ENCODE results near the gene MBD3.

DNA sequence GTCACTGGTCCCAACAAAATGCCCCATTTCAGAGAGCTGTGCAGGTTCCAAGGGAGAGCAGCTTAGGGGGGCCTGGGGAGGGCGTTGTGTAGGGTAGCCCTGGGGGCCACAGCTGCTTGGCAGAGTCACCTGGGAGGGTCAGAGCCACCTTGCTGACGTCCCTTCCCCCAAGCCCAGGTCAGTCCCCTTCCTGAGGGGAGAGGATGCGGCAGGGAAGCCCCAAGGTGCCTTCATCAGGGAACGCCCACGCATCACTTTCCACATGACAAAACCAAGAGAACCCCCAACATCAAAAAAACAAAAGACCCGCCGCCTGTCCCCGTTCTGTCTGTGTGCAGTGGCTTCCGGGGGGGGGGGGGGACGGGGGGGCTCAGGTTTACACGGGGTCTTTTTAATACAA lies 17.9 kb upstream of the MBD3 start:
- TF ChIP-seq, protein P1, sequence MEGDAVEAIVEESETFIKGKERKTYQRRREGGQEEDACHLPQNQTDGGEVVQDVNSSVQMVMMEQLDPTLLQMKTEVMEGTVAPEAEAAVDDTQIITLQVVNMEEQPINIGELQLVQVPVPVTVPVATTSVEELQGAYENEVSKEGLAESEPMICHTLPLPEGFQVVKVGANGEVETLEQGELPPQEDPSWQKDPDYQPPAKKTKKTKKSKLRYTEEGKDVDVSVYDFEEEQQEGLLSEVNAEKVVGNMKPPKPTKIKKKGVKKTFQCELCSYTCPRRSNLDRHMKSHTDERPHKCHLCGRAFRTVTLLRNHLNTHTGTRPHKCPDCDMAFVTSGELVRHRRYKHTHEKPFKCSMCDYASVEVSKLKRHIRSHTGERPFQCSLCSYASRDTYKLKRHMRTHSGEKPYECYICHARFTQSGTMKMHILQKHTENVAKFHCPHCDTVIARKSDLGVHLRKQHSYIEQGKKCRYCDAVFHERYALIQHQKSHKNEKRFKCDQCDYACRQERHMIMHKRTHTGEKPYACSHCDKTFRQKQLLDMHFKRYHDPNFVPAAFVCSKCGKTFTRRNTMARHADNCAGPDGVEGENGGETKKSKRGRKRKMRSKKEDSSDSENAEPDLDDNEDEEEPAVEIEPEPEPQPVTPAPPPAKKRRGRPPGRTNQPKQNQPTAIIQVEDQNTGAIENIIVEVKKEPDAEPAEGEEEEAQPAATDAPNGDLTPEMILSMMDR (conservative IDR thresholded peaks at IDR 0.05; ENCODE audit: low read depth, low read length) = no peak
- TF ChIP-seq RAD21 (IDR thresholded peaks at IDR 0.05; ENCODE audit: low read length) (no peak), POLR2A (IDR thresholded peaks at IDR 0.05; ENCODE audit: low read depth, low read length) (no peak), MAFK (IDR thresholded peaks at IDR 0.05; ENCODE audit: low read depth, low read length) (no peak), MAZ (IDR thresholded peaks at IDR 0.05; ENCODE audit: borderline replicate concordance, low read depth, low read length) (no peak), MXI1 (IDR thresholded peaks at IDR 0.05; ENCODE audit: borderline replicate concordance, low read depth, low read length) (no peak)
- TF ChIP-seq, protein P2, sequence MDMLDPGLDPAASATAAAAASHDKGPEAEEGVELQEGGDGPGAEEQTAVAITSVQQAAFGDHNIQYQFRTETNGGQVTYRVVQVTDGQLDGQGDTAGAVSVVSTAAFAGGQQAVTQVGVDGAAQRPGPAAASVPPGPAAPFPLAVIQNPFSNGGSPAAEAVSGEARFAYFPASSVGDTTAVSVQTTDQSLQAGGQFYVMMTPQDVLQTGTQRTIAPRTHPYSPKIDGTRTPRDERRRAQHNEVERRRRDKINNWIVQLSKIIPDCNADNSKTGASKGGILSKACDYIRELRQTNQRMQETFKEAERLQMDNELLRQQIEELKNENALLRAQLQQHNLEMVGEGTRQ (IDR thresholded peaks at IDR 0.05; ENCODE audit: low read depth, low read length) = no peak
- TF ChIP-seq, protein P3, sequence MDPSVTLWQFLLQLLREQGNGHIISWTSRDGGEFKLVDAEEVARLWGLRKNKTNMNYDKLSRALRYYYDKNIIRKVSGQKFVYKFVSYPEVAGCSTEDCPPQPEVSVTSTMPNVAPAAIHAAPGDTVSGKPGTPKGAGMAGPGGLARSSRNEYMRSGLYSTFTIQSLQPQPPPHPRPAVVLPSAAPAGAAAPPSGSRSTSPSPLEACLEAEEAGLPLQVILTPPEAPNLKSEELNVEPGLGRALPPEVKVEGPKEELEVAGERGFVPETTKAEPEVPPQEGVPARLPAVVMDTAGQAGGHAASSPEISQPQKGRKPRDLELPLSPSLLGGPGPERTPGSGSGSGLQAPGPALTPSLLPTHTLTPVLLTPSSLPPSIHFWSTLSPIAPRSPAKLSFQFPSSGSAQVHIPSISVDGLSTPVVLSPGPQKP (IDR thresholded peaks at IDR 0.05; ENCODE audit: borderline replicate concordance, low read depth, low read length) = no peak
